Colonic mucosa (tissue), 4 donors: Measurements from ENCODE around the gene RPS6KC1. TPM values are rescaled to one million over a fixed set of nuclear protein-coding genes. Genes with fewer than 3 reads are reported as not detected.

Experiments used
- DNase-seq: peaks from one replicate; pipeline ENCODE4 v3.0.0-alpha.2; 2020
- H3K27ac ChIP-seq: fragments of 200-600 bp; one replicate; pipeline ENCODE4 v1.8.0; 2021
- H3K27me3 ChIP-seq: fragments of 200-600 bp; one replicate; pipeline ENCODE4 v1.8.0; 2021
- H3K36me3 ChIP-seq: fragments of 200-600 bp; one replicate; pipeline ENCODE4 v1.8.0; 2021
- H3K4me1 ChIP-seq: fragments of 200-600 bp; one replicate; pipeline ENCODE4 v1.8.0; 2021; ENCODE audit warnings: mild to moderate bottlenecking
- H3K4me3 ChIP-seq: fragments of 200-600 bp; one replicate; pipeline ENCODE4 v1.8.0; 2021
- H3K9ac ChIP-seq, 2 donors: one replicate each; pipeline ENCODE4 v1.7.0; 2013; ENCODE audit warnings: control low read depth in 2 of 2, low read depth in 2 of 2, low read length in 2 of 2
- H3K9me3 ChIP-seq: fragments of 200-600 bp; one replicate; pipeline ENCODE4 v1.8.0; 2021
- intact Hi-C: fragments of 100-400 bp; cut with DNase I; formaldehyde crosslinking; loops from one replicate; pipeline ENCODE4 v1.14.1; 2022
- total RNA-seq, 2 donors: library from RNA; stranded (reverse); fragmentation: NEBNext Ultra II Directional in 1 of 2; extraction: Animal tissue kit (Norgen Biotek cat#: 25700) in 1 of 2; gene quantifications; one replicate each; pipeline ENCODE4 v1.2.1, GENCODE V29; 2021
- TF ChIP-seq, protein P1 (sequence below): fragments of 200-600 bp; IDR thresholded peaks from one replicate; pipeline ENCODE4 v1.8.0; 2022; ENCODE audit warnings: antibody characterized with exemption, mild to moderate bottlenecking
- donor health status: healthy.
- donor health status: DM: no; HTN: no; CAD: no.
- donor health status: DM: no; HTN: no; CAD: no.

The RPS6KC1 gene
- total RNA-seq, 2 donors from 2014 or later, result 8.8 to 9.6 TPM

DNA sequence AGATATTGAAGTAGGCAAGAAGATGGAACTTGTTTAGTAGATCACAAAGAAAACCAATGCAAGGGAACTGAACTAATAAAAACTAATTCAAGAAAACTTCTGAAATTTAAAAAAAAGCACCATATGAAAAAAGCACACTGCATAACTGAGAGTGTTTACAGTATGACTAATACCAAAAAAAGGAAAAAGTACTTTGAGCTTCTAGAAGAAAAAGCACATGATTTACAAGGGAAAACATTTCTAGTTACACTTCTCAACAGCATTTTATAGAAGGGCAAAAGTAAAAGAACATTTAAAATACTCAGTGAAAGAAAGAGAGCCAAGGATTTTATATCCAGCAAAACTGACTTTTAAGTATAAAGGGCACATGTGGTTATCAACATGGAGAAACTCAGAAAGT lies 233.6 kb downstream of the RPS6KC1 start:
- Histone ChIP-seq H3K27ac (no peak overlapping the region), H3K36me3 (no peaks in the 10 kb centered on the region), H3K27me3 (no peaks in the 10 kb centered on the region), H3K4me3 (no peak overlapping the region), H3K4me1 (no peaks in the 10 kb centered on the region), H3K9ac (no peak overlapping the region), H3K9me3 (no peaks in the 10 kb centered on the region)
- TF ChIP-seq, protein P1, sequence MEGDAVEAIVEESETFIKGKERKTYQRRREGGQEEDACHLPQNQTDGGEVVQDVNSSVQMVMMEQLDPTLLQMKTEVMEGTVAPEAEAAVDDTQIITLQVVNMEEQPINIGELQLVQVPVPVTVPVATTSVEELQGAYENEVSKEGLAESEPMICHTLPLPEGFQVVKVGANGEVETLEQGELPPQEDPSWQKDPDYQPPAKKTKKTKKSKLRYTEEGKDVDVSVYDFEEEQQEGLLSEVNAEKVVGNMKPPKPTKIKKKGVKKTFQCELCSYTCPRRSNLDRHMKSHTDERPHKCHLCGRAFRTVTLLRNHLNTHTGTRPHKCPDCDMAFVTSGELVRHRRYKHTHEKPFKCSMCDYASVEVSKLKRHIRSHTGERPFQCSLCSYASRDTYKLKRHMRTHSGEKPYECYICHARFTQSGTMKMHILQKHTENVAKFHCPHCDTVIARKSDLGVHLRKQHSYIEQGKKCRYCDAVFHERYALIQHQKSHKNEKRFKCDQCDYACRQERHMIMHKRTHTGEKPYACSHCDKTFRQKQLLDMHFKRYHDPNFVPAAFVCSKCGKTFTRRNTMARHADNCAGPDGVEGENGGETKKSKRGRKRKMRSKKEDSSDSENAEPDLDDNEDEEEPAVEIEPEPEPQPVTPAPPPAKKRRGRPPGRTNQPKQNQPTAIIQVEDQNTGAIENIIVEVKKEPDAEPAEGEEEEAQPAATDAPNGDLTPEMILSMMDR, result no peak
- no peak for DNase-seq
- intact Hi-C loops, result no loop called here

DNA sequence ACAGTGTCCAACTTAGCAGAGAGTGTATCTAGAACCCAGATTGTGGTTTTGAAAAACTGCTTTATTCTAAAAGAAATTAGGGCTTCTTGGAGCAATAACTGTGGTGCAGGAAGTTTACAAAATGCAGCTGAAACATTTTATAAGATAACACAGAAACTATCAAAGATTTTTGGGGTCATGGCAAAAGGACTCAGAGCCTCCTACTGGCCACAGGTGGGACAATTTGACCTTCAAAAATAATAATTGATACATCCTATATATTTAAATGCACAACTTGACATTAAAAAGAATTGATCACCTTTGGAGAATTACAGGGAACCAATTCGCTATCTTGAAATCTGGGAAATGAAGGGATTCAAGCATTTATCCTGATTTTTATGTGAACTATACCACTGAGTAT lies 235.2 kb downstream of the RPS6KC1 start:
- TF ChIP-seq, protein P1, result no peak
- intact Hi-C loops, result no loop called here

DNA sequence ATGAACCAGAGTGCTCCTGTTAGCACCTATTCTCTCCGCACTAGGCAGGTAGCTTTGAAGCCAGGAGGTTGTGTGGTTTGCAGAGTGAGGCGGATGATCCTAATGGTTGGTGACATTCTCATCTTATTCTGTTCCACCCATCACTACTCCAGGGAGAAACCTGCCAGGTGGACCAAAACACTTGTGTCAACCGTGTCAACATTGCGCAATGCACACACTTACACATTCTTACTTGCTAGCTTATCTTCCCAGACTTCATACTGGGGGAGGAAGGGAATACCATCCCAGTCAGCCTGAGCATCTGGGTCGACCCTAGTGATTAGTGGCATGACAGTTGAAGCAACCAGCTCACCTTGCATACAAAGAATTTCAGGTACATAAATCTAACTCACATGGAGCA lies 236.9 kb downstream of the RPS6KC1 start:
- H3K4me1 ChIP-seq, result no peaks in the 10 kb centered on the region
- no peak overlapping the region for H3K4me3 ChIP-seq
- TF ChIP-seq, protein P1, result no peak
- H3K9ac ChIP-seq, result no peak overlapping the region
- no peaks in the 10 kb centered on the region for H3K36me3 ChIP-seq
- no peak overlapping the region for H3K27ac ChIP-seq
- no peaks in the 10 kb centered on the region for H3K27me3 ChIP-seq
- no peak for DNase-seq
- intact Hi-C loops, result no loop called here
- no peaks in the 10 kb centered on the region for H3K9me3 ChIP-seq

More for the DNA sequence above, 235.2 kb downstream of the RPS6KC1 start:
- H3K4me3 ChIP-seq, result no peak overlapping the region
- H3K4me1 ChIP-seq, result no peaks in the 10 kb centered on the region
- no peak overlapping the region for H3K9ac ChIP-seq
- no peaks in the 10 kb centered on the region for H3K27me3 ChIP-seq
- H3K9me3 ChIP-seq, result no peaks in the 10 kb centered on the region
- H3K27ac ChIP-seq, result no peak overlapping the region
- H3K36me3 ChIP-seq, result no peaks in the 10 kb centered on the region
- DNase-seq, result no peak

DNA sequence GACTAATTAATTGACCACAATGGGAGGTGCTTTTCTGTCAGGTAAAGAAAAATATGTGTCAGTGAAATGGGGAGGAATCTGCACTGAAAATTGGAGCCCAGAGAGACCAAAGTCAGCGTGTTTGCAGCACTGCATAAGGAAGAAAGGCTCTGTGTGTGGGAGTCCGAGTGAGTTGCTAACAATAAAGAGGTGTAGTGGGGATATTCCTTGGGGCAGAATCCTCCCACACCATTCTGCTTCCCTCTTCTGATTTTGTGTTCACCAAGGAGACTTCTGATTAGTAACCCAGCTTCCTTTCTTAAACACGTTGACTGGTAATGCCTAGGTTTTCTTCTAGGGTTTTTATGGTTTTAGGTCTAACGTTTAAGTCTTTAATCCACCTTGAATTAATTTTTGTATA lies 240.5 kb downstream of the RPS6KC1 start:
- no peaks in the 10 kb centered on the region for H3K27me3 ChIP-seq
- no peaks in the 10 kb centered on the region for H3K9me3 ChIP-seq
- no peaks in the 10 kb centered on the region for H3K36me3 ChIP-seq
- TF ChIP-seq, protein P1, result no peak
- H3K9ac ChIP-seq, result no peak overlapping the region
- no peaks in the 10 kb centered on the region for H3K4me1 ChIP-seq
- H3K4me3 ChIP-seq, result no peak overlapping the region
- H3K27ac ChIP-seq, result no peak overlapping the region
- no peak for DNase-seq
- intact Hi-C loops, result no loop called here

DNA sequence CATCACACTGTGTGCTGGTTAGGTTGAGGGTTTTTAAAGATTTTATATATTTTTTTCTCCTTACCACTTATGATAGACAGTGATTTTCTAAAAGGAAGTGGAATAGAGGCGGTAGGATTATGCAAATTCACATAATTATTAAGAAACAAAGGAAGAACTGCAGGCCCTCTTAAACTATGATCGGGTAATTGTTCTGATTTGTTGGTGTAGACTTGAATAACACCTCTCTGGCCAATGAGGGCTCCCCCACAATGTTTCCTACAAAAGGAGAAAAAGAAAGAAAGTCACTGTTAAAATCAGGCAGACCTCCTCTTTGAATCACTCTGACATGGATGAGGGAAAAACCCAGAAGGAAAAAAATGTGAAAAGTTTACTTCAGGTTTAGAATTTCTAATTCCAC lies 241.6 kb downstream of the RPS6KC1 start:
- intact Hi-C loops, result no loop called here
- H3K9ac ChIP-seq, result no peak overlapping the region
- no peaks in the 10 kb centered on the region for H3K9me3 ChIP-seq
- H3K4me1 ChIP-seq, result no peaks in the 10 kb centered on the region
- TF ChIP-seq, protein P1, result no peak
- DNase-seq, result no peak
- no peak overlapping the region for H3K4me3 ChIP-seq
- H3K27ac ChIP-seq, result no peak overlapping the region
- no peaks in the 10 kb centered on the region for H3K27me3 ChIP-seq
- no peaks in the 10 kb centered on the region for H3K36me3 ChIP-seq

DNA sequence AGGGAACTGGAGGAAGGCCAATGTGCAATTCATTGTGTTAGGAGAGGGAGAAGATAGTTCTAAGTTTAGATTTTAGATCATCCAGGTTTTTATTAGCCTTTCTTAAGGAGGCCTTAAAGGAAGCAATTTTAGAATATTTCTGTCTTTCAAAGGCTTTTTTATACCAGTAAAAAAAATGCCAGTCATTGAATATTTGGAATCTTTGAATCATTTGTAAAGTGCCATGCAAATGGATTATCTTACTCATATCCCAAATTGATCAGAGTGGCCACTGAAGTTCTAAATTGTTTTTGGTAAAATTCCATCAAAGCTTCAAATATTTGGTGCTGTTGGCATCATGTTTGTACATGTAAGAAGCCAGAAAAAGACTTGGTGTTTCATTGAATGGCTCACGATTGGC lies 244.8 kb downstream of the RPS6KC1 start:
- Histone ChIP-seq H3K4me1 (no peaks in the 10 kb centered on the region), H3K4me3 (no peak overlapping the region), H3K9ac (no peak overlapping the region), H3K9me3 (no peaks in the 10 kb centered on the region), H3K27ac (no peak overlapping the region), H3K36me3 (no peaks in the 10 kb centered on the region), H3K27me3 (no peaks in the 10 kb centered on the region)
- TF ChIP-seq, protein P1, result no peak
- intact Hi-C loops, result no loop called here
- DNase-seq, result no peak
